HepG2 (cell line): ENCODE measurements around the gene TRPC1.

Experiments
- ARID2 ChIP-seq: sonication (generic); formaldehyde crosslinking; IDR thresholded peaks from 2 replicates; pipeline ENCODE4 v1.8.1; 2022; ENCODE audit warnings: mild to moderate bottlenecking, missing genetic modification reagents, borderline replicate concordance
- CTCF ChIP-seq: sonication (generic); formaldehyde crosslinking; IDR thresholded peaks from 2 replicates; pipeline ENCODE4 v1.5.0; 2020; ENCODE audit warnings: mild to moderate bottlenecking, missing genetic modification reagents, moderate library complexity
- HCFC1 ChIP-seq: fragments of 150-350 bp; IDR thresholded peaks from 2 replicates; pipeline ENCODE4 v1.6.1; 2014; ENCODE audit warnings: low read depth, low read length
- NAIF1 ChIP-seq: sonication (generic); formaldehyde crosslinking; IDR thresholded peaks from 2 replicates; pipeline ENCODE4 v1.5.0; 2020; ENCODE audit warnings: mild to moderate bottlenecking, missing genetic modification reagents, borderline replicate concordance
- NKX3-1 ChIP-seq: sonication (generic); formaldehyde crosslinking; IDR thresholded peaks from 2 replicates; pipeline ENCODE4 v1.5.0; 2020; ENCODE audit warnings: missing genetic modification reagents
- SMC3 ChIP-seq: IDR thresholded peaks from 2 replicates; pipeline ENCODE4 v1.6.1; 2011; ENCODE audit warnings: low read length, improper control_type of control experiment
- ZFP91 ChIP-seq: sonication (generic); formaldehyde crosslinking; IDR thresholded peaks from 2 replicates; pipeline ENCODE4 v1.9.0; 2022; ENCODE audit warnings: missing genetic modification reagents, mild to moderate bottlenecking, borderline replicate concordance
- ZNF143 ChIP-seq: sonication (generic); formaldehyde crosslinking; IDR thresholded peaks from 2 replicates; pipeline ENCODE4 v1.4.0; 2020; ENCODE audit warnings: missing genetic modification reagents

- no peak for TF ChIP-seq SMC3
- TF ChIP-seq ARID2 (CRISPR knock-in tag): no peak
- TF ChIP-seq NAIF1 (CRISPR knock-in tag): no peak
- no peak for TF ChIP-seq ZNF143 (CRISPR knock-in tag)
- no peak for TF ChIP-seq HCFC1
- no peak for TF ChIP-seq NKX3-1
- no peak for TF ChIP-seq CTCF (CRISPR knock-in tag)
- TF ChIP-seq ZFP91 (CRISPR knock-in tag): no peak
Measured at GRCh38 chr3:142801746-142802145, 77.9 kb downstream of the TRPC1 start.
